NCI-H1048 (cell line): ENCODE measurements around the gene RNASE11.
"Not testable (repeated sequence)": the region's sequence is repeated elsewhere in the genome, so short reads cannot be mapped to it uniquely, and the experiment has no call there.

Experiments used
- DNase-seq: peaks from one replicate; lab custom pipeline; 2025; lab: John Stamatoyannopoulos, UW

RNASE11 gene

DNA sequence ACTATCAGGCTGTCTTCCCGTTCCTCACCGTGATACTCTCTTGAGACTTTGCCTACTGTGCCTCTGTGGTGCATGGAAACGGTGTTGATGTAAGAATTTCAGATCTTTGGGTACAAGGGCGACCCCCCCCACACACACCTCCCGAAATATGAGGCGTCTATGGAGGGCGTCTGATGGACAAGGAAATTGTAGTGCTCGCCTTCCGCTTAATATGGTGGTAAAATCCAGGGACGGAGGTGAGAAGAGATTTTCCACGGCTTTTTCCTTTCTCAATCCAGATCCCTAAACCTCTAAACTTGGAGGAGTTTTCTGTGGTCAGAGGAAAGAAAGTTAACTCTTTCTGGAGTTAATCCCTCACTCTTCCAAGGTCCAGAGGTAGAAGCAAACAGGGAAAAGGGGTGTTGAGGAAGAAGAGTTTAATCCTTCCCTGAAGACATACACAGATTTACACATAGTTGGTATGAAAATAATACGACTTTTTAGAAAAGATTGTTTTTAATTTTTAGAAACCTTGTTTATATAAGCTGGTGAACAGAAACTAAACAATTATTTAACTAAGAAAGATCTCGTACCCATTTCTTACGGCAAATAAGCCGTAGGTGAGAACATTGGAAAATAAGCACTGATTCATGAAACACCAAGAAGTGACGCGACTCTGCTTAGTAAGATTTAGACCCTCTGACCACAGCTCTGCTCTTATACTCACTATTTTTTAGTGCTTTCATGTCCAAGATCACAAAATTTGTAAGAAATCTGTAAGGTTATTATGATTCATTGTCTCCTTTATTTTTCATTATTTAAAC lies 26.4 kb upstream of the RNASE11 start:
- no peak for DNase-seq

DNA sequence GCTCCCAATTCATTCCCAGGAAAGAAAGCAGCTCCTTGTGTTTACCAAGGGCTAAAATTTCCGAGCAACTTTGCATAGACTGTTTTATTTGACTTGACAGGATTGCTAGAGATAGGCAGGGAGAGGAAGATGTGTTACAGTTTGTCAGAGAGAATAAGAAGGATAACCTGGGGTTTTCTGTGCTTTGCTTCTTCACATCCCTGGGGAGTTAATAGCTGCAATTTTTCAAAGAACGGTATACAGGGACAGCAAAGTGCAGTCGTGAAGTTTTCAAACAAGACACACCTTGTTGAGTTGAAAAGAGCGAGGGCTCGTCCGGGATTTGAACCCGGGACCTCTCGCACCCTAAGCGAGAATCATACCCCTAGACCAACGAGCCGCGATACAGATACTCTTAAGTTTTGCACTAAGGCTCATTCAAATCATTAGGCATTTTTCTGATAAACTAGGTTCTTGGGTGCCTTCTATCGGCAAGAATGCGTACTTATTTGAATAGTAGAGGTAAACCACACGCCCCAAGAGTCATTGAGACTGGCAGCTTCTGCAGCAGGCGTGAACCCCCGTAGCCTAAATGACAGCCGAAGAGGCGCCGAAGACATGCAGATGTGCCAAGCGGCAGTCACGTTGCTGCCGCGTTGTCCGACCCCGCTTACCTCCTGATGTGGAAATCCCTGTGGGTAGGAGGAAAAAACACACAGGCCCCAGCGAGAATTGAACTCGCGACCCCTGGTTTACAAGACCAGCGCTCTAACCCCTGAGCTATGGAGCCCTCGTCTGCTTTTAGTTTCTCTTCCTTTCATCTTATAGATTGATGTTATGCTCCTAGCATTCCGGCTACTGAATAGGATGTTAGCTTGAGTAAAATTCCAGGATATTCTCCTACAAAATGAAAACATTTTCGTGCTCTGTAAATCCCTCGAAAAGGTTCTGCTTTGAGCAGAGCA lies 25.6 kb upstream of the RNASE11 start:
- DNase-seq: peak; percentile 81

DNA sequence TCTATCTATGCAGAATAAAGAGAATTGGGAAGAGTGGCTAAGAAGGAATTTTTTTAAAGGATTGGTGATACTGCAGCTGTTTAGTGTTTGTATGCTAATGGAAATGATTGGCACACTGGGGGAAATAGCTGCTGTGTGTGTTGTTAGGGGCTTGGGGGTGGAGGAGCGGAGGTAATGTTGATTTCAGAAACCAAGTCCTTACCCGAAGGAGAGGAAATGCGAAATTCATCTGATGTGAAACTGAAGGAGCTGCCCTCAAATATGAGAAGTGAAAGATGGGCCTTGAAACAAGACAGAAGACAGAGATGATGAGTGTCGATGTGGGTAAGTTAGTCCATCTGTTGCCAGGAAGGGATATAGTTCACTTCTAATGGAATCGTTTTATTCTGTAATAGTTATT lies 24.6 kb upstream of the RNASE11 start:
- no peak for DNase-seq

DNA sequence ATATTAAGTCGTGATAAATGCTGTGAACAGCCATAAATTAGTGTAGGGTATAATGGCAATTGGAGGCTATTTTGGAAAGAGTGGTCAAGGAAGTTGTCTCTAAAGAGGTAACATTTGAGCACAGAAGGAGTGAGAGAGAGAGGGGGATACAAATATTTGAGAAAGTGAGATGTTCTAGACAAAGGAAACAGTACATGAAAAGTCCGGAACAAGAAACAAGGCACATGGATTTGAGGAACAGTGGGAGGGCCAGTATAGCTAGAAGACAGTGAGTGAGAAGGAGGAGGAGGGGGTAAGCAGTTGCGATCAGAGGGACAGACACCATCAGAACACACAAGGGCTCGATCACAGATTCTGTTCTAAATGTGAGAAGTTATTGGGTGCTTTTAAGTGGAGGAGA lies 23.5 kb upstream of the RNASE11 start:
- no peak for DNase-seq

DNA sequence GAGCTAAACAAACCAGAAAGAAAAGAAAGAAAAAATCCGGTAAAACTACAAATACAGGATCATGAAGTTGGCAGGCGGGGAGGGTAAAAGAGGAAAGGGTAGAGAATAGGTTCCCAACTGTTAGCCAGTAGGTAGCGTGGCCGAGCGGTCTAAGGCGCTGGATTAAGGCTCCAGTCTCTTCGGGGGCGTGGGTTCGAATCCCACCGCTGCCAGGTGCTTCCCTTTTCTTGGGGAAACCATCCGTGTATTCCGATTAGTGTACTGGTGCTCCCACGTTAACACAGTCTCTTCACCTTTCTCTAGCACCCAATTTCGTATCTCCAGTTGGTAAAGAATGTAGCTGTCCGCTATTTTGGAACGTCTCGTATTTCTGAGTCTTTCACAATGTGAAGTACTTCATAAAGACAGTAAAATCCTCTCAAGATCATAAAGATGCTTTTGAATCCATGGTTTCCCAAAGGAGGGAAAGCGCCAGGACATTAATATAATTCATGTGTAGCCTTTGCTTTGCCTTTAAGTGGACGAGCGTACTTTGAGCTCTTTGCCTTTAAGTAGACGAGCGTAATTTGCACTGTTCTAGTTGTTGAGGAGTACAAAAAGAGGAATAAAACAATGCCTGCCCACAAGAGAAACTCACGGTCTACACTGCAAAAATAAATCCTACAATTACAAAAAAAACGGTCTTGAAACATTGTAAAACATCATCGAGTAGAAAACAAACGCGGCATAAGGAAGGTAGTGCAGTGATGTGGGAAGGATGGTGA lies 22.4 kb upstream of the RNASE11 start:
- no peak for DNase-seq

DNA sequence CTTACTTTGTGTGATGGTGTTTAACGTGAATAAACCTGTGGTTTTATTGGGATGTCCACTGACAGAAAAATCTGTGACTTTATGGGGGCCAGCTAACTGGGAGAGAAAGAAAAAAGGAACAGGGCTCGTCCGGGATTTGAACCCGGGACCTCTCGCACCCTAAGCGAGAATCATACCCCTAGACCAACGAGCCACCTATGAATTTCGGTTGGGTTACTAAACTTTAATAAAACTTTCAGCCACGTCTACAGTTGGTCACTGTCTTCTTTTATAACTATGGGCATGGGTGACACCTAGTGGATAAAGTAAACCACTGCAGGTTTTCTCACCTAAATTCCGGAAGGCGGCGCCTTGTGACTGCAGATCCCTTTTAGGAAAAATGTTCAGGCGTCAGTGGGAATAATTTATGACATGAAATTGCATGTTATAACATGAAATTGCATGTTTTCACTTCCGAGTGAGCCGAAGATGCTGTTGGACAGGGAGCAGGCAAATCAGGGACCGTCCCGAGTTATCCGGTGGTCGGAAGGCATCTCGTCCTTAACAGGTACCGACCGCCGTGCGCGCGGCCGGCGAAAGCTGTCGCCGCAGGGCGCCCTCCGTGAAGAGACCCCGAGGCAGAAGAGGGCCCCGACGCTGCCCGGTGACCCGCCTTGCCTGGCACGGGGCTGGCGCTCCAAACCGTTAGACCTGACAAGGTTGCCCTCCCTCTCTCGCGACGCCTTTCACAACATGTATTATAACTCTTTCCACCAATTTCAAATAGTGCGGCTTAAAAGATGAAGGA lies 21.6 kb upstream of the RNASE11 start:
- DNase-seq: peak; percentile 66

DNA sequence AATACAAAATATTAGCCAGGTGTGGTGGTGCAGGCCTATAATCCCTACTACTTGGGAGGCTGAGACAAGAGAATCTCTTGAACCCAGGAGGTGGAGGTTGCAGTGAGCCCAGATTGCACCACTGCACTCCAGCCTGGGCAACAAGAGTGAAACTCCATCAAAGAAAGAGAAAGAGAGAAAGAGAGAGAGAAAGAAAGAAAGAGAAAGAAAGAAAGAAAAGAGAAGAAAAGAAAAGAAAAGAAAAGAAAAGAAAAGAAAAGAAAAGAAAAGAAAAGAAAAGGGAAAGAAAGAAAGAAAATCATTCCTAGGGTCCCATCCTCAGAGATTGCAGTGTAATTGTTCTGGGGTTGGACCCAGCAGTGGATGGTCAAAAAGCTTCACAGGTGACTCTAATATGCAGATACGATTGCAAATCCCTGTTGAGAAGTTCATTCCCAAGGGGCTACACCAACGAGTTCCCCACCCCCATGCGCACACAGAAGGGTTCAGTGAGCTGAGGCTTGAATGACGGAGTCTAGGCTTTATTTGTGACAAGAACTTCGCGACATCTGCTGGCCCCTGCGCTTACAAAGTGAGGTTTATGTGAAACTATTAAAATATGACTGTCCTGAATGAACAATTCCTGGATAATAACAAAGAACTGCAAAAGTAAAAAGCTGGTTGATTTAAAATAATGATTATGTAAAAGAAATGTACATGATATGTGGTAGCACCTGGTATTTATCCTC lies 20.7 kb upstream of the RNASE11 start:
- no peak for DNase-seq

DNA sequence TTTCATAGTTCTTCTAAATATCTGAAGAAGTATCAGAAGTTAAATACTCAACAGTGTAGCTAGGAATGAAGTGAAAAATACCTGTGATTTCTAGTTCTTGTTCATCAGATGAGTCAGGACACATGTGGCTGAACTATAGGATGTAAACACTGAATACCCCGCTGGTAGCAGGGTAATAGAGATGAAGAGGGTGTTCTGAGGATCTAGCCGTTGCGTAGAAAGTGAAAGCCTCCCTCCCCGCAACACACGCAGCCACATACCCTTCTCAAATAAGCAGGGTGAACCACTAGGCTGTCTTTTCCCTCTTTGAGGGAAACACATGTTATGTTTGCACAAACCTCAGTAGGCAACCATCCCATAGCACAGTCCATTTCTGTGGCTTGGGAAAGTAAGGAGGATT lies 19.8 kb upstream of the RNASE11 start:
- DNase-seq: no peak

DNA sequence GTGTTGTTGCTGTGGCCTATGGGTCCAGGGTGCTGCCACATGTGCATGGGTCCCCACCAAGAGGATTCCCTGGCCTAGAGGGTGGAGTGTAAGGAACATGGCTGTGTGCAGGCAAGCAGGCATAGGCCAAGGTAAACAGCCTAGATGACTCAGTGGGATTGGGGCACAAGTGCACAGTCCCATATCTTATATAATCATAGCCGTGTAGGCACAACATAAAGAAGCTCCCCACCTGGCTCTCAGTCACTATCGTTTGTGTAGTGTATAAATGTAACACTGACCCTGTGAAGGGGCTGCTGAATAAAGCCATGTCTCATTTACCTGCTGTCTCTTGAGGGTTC lies 19.1 kb upstream of the RNASE11 start:
- DNase-seq: no peak

DNA sequence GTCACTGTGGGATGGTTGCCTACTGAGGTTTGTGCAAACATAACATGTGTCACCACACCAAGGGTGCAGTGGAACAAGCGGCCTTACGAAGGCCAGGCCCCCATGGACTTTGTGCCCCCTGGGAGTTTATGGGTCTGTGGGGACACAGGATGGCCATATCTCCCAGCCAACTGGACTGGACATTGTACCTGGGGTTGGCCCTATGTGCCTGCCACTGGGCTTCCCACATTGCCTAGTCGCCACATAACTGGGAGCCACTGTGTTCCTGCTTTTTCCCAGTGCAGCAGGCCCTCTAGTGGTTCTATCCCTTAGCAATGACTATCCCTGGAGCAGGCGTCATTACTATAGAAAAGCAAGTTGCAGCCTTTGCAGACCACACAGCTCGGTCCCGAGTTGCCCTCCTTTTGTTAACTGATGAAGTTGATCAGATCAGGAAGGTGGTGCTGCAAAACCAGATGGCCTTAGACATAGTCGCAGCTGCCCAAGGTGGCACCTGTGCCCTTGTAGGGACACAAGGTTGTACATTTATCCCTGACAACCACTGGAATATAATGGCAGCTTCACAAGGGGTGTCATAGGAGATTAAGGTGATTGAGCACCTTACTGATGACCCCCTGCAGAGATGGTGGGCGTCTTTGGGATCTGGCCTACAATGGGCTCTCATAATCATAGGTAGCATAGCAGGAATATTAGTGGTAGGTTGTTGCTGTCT lies 18.5 kb upstream of the RNASE11 start:
- DNase-seq: no peak

DNA sequence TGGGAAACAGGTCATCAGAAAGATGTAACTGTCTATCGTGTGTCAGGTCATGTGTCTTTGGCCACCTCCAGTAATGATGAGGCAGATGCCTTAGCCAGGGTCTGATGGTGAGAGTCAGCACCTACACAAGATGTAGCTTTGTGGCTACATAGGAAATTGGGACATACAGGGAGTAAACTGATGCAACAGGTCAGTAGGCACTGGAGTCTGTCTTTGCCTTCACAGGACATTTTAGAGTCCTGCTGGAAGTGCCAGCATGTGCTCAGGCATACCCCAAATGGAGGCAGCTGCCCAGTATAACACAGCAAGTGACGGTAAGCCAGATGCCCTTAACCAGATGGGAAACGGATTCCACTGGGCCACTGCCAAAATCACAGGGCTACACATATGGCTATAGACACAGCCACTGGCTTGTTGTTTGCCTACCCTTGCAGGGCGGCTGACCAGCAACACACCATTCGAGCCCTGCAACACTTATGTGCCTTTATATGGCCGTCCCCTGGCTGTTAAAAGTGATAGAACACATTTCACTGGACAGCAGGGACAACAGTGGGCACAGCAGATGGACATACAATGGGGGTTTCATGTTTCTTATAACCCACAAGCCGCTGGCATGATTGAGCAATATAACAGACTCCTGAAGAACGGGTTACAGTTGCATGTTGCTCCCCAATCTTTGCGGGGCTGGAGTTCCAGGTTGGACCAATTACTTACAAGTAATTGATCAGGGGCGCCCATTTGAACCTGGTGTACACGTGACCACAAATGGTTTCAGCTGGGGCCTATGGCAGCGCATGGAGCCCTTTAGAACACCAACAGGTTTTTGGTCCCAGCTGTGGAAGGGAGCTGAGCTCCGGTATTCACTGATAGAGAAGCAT lies 16.3 kb upstream of the RNASE11 start:
- DNase-seq: no peak

DNA sequence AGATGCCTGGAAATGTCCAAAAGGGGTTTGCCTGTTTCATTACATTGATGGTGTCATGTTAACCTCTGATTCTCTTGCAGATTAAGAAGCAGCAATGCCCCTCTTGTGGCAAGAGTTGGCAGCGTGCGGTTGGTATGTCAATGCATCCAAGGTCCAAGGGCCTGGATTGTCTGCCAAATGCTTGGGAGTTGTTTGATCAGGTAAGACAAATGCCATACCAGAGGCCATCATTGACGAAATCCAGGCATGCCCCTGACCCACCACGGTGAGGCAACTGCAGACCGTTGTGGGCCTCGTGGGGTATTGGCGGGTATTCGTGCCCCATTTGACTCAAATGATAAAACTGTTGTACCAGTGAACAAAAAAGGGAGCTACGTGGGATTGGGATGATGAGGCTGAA lies 14.8 kb upstream of the RNASE11 start:
- no peak for DNase-seq

DNA sequence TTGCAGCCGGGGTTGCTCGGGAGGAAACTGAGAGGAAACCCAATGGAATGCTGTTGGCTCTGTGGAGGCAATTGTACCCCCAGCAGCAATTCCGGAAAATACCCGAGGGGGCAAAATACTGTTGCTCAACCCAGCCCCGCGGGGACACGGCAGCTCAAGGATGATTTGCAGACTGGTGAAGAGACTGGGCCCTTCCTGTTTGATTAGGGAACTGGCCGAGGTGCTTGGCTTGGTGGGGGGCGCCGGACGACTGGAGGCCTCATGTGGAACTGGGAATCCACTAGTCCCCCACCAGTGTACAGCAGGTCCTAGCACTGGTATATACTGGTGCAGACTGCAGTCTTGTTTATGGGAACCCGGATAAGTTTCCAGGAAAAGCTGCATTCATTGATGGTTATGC lies 13.7 kb upstream of the RNASE11 start:
- DNase-seq: no peak

DNA sequence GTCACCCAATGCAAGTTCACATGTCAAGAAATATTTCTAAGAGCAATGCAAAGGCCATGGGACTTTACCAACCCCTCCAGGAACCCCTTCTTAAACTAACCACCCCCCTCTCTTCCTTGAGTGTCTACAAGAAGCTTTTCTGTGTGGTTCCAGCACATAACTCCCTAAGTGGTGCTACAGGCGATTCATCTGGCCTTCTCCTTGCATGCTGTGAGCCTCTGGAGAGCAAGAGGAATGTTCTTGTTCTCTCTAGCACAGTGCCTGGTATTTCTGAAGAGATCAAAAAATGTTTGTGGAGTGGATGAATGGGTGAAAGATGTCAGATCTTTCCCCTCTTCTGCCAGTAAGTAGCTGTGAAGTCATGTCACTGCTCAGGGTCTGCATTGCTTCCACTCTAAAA lies 9.3 kb upstream of the RNASE11 start:
- no peak for DNase-seq

DNA sequence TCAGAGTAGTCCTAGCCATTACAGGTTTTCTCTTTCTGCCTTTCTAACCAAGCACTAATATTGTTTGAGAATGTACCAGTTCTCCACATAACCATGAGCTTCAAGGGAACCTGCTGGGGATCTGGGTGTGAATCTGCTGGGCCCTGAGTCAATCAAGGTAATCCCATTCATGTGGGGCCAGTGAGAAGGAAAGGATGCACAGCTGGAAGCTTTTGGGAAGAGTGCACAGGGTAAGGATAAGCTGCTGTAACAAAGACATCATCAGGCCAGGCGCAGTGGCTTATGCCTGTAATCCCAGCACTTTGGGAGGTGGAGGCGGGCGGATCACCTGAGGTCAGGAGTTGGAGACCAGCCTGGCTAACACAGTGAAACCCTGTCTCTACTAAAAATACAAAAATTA lies 7.9 kb upstream of the RNASE11 start:
- not testable (repeated sequence) for DNase-seq

DNA sequence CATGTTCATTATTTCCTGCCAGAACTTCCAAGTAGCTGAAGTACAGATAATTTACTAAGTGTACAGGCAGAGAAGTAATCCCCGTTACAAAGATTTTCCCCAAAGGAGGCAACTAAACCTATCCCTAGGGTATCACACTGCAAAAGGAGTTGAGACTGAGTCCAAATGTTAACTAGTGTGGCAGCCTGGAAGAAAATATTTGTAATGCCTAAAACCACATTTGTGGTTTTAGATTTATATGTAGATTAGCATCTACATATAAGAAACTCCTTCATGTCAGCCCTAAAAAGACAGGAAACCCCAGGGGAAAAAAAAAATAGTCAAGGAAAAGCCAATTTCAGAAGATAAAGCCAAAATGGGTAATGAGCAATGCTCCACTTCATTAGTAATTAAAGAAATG lies 4.8 kb upstream of the RNASE11 start:
- no peak for DNase-seq

DNA sequence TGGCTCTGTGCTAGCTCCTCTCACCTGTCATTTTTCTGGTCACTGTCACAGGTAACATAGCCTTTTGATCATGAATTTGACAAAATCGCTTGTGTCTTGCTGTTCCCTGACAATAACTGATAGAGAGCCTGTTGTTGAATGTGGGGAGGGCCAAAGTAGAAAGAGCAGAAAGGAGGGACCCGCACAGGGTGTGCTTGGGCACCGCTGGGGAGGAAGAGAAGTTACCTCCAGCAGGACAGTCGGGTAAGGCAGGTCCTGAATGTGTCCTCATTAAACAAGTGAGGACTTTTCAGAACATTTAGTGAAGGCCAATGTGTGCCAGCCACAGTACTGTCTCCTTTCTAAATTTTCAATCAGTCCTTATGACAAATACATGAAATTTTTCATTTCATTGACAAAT lies 3.4 kb upstream of the RNASE11 start, which contains the start of gene RNASE12:
RNASE12 (minus strand) TSS at position 142 of the 400 bp plus-strand sequence. CDS start 653 bp downstream, outside the sequence.
- no peak for DNase-seq

DNA sequence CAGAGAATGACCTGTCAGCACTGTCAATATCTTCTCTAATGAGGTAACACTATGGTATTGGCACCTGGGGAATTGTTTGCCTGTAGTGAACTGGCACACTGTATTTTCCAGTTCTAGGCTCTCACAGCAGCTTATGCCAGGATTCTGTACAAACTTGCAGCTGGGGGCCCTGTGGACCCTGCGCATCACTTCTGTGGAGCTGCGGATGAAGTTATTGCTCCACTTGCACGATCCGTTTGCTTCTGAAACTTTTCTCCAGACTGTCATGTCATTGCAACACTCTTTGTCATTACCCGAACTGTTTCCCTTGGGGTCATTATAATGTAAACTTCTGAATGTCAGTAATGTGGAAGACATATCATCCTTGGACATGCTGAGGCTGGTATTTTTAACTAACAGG lies 3.9 kb downstream of the RNASE11 start:
- DNase-seq: no peak

DNA sequence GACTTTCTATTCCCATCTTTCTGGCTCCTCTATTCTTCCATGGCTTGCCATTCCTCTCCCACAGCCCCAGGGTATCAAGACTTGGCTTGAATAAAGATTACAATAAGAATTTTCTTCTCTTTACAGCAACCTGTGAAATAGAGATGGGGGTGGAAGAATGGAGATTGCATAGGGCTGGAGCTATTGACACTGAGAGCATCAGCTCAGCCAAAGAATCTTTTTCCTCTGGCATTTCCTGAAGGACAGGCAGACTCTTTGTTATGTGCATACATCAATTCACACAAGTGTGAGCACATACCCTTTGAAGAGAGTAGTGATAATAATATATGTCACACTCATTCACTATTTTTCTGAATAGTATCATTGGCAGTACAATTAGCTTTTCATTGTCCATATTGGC lies 4.7 kb downstream of the RNASE11 start:
- no peak for DNase-seq
